ENCODE measurements around the gene GPAT3. TPM values are rescaled to one million over a fixed set of nuclear protein-coding genes. Genes with fewer than 3 reads are reported as not detected.

The GPAT3 gene
- total RNA-seq, 1 donor from 2014 or later: not detected

GRCh38 chr4:83605744-83606172 lies 69.8 kb downstream of the GPAT3 start:
- Mint-ChIP-seq H3K27me3 (ENCODE audit: unreplicated experiment) (no peaks in the 10 kb centered on the region), H3K27ac (ENCODE audit: unreplicated experiment) (no peak overlapping the region), H3K9me3 (ENCODE audit: unreplicated experiment) (no peaks in the 10 kb centered on the region), H3K4me1 (ENCODE audit: low read depth, unreplicated experiment) (no peaks in the 10 kb centered on the region), H3K36me3 (ENCODE audit: unreplicated experiment) (no peaks in the 10 kb centered on the region), H3K4me3 (ENCODE audit: unreplicated experiment) (no peak overlapping the region)
- TF ChIP-seq, protein P1, sequence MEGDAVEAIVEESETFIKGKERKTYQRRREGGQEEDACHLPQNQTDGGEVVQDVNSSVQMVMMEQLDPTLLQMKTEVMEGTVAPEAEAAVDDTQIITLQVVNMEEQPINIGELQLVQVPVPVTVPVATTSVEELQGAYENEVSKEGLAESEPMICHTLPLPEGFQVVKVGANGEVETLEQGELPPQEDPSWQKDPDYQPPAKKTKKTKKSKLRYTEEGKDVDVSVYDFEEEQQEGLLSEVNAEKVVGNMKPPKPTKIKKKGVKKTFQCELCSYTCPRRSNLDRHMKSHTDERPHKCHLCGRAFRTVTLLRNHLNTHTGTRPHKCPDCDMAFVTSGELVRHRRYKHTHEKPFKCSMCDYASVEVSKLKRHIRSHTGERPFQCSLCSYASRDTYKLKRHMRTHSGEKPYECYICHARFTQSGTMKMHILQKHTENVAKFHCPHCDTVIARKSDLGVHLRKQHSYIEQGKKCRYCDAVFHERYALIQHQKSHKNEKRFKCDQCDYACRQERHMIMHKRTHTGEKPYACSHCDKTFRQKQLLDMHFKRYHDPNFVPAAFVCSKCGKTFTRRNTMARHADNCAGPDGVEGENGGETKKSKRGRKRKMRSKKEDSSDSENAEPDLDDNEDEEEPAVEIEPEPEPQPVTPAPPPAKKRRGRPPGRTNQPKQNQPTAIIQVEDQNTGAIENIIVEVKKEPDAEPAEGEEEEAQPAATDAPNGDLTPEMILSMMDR (IDR thresholded peaks at IDR 0.05; ENCODE audit: partially characterized antibody, unreplicated experiment): no peak
- DNase-seq: no peak

DNA sequence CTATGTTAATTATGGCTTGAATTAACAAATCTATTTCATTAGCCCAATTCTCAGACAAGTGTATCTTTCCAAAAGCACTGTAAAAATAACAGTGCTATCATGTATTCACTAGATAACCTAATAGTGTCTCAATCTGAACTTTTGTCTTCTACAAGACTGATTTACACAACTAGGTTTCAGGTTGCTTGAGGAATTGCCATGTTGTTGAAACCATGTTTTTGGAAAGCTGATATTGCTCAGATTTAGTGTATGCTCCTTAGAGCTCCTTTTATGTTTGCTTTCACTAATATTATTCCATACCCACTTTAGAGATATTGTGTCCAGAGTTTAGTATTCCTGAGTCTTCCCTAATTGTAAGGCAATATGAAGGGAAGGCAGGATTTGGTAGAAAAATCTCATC lies 70.6 kb downstream of the GPAT3 start:
- TF ChIP-seq, protein P1 (IDR thresholded peaks at IDR 0.05; ENCODE audit: partially characterized antibody, unreplicated experiment): no peak
- Mint-ChIP-seq H3K27me3 (ENCODE audit: unreplicated experiment) (no peaks in the 10 kb centered on the region), H3K4me3 (ENCODE audit: unreplicated experiment) (no peak overlapping the region), H3K27ac (ENCODE audit: unreplicated experiment) (no peak overlapping the region), H3K9me3 (ENCODE audit: unreplicated experiment) (peaks cover 2% of the 10 kb centered on the region), H3K4me1 (ENCODE audit: low read depth, unreplicated experiment) (no peaks in the 10 kb centered on the region), H3K36me3 (ENCODE audit: unreplicated experiment) (no peaks in the 10 kb centered on the region)
- no peak for DNase-seq

DNA sequence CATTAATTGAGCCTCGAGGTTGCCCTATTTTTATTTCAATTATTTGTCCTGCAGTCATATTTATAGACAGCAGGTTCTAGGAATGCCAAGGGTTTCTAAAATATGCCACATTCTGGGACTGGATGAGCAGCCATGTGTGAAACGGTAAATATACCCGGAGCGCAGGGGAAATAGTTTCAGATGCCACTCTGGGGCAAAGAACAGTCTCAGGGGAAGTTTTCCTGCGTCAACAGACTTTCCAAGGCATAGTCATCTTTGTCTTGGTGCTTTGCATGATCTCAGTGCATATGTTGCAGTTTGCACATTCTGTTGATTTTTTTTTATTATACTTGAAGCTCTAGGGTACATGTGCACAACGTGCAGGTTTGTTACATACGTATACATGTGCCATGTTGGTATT lies 71.0 kb downstream of the GPAT3 start:
- no peaks in the 10 kb centered on the region for H3K36me3 Mint-ChIP-seq (ENCODE audit: unreplicated experiment)
- H3K27ac Mint-ChIP-seq (ENCODE audit: unreplicated experiment): no peak overlapping the region
- TF ChIP-seq, protein P1 (IDR thresholded peaks at IDR 0.05; ENCODE audit: partially characterized antibody, unreplicated experiment): no peak
- DNase-seq: no peak
- no peak overlapping the region for H3K4me3 Mint-ChIP-seq (ENCODE audit: unreplicated experiment)
- no peaks in the 10 kb centered on the region for H3K27me3 Mint-ChIP-seq (ENCODE audit: unreplicated experiment)
- peaks cover 2% of the 10 kb centered on the region for H3K9me3 Mint-ChIP-seq (ENCODE audit: unreplicated experiment)
- no peaks in the 10 kb centered on the region for H3K4me1 Mint-ChIP-seq (ENCODE audit: low read depth, unreplicated experiment)

DNA sequence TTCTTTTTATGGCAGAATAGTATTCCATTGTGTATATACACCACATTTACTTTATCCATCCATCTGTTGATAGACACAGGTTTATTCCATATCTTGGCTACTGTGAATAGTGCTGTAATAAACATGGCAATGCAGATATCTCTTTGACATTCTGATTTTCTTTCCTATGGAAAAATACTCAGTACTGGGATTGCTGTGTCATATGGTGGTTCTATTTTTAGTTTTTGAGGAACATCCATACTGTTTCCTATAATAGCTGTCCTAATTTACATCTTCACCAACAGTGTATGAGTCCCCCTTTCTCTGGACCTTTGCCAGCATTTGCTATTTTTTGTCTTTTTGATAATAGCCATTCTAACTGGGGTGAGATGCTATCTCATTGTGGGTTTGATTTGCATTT lies 73.5 kb downstream of the GPAT3 start:
- H3K27me3 Mint-ChIP-seq (ENCODE audit: unreplicated experiment): no peaks in the 10 kb centered on the region

DNA sequence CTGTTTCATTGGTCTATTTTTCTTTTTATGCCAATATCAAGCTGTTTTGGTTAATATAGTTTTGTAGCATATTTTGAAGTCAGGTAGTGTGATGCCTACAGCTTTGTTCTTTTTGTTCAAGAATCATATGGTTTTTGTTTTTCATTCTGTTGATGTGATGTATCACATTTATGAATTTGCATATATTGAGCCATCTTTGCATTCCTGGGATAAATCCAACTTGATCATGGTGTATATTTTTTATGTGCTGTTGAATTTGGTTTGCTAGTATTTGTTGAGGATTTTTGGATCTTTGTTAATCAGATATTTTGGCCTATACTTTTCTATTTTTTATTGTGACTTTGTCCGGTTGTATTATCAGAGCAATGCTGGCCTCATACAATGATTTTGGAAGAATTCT lies 74.8 kb downstream of the GPAT3 start:
- peaks cover 8% of the 10 kb centered on the region for H3K36me3 Mint-ChIP-seq (ENCODE audit: unreplicated experiment)
- no peak overlapping the region for H3K27ac Mint-ChIP-seq (ENCODE audit: unreplicated experiment)
- H3K4me3 Mint-ChIP-seq (ENCODE audit: unreplicated experiment): no peak overlapping the region
- H3K4me1 Mint-ChIP-seq (ENCODE audit: low read depth, unreplicated experiment): no peaks in the 10 kb centered on the region
- peaks cover 8% of the 10 kb centered on the region for H3K9me3 Mint-ChIP-seq (ENCODE audit: unreplicated experiment)
- H3K27me3 Mint-ChIP-seq (ENCODE audit: unreplicated experiment): peaks cover 2% of the 10 kb centered on the region
- TF ChIP-seq, protein P1 (IDR thresholded peaks at IDR 0.05; ENCODE audit: partially characterized antibody, unreplicated experiment): no peak
- no peak for DNase-seq

More for the DNA sequence above, 73.5 kb downstream of the GPAT3 start:
- Mint-ChIP-seq H3K27ac (ENCODE audit: unreplicated experiment) (no peak overlapping the region), H3K36me3 (ENCODE audit: unreplicated experiment) (peaks cover 7% of the 10 kb centered on the region), H3K4me3 (ENCODE audit: unreplicated experiment) (no peak overlapping the region), H3K9me3 (ENCODE audit: unreplicated experiment) (peaks cover 7% of the 10 kb centered on the region), H3K4me1 (ENCODE audit: low read depth, unreplicated experiment) (no peaks in the 10 kb centered on the region)
- DNase-seq: no peak
- TF ChIP-seq, protein P1 (IDR thresholded peaks at IDR 0.05; ENCODE audit: partially characterized antibody, unreplicated experiment): no peak
